Forelimb muscle (tissue), 1 donor: ENCODE measurements around the gene TNFSF13B. TPM values are rescaled to one million over a fixed set of nuclear protein-coding genes. Genes with fewer than 3 reads are reported as not detected.
A peak's percentile ranks its signal among the peaks of the same experiment; 100 is the strongest.

Experiments used
- DNase-seq: peaks from one replicate; pipeline ENCODE4 v3.0.0-alpha.2; 2013; ENCODE audit warnings: low read depth
- polyA plus RNA-seq: library from polyadenylated mRNA; unstranded; fragments of 120-200 nt; gene quantifications from one replicate; pipeline ENCODE4 v1.2.1, GENCODE V29; 2013; ENCODE audit not compliant: insufficient read length

The TNFSF13B gene
- polyA plus RNA-seq, 1 donor: 2.3 TPM

DNA sequence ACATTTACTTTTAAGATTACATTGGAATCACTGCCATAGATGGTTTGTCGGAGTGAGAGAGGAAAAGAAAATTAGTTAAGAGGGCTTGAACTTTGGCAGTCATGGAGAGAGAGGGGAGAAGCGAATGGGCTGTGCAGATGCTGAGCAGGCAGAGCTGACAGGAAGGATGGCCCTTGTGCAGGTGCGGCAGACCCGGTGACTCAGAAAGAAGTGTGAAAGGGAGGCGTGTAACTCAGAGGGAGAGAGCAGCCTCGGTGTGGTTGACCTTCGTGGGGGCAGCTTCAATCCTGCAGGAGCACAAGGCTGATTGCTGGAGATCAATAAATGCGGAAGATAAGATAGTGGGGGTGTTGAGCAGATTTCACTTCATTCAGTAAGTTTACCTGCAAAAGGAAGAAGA lies 76.9 kb downstream of the TNFSF13B start:
- no peak for DNase-seq

DNA sequence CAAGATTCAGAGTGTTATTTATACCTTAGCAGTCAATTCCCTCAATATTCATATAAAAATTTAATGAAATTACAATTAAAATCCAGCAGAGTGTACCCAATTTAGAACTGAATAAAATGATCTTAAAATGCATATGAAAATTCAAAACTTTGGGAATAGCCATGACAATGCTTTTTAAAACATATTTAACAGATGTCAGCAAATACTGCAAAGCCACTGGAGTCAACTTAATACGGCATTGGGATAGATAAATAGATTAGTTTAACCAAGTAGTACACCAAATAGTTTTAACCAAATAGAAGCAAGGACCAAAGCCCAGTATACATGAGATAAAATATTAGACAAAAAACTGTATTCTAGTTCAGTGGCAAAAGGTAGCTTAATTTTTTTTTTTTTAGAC lies 79.8 kb downstream of the TNFSF13B start:
- DNase-seq: no peak

DNA sequence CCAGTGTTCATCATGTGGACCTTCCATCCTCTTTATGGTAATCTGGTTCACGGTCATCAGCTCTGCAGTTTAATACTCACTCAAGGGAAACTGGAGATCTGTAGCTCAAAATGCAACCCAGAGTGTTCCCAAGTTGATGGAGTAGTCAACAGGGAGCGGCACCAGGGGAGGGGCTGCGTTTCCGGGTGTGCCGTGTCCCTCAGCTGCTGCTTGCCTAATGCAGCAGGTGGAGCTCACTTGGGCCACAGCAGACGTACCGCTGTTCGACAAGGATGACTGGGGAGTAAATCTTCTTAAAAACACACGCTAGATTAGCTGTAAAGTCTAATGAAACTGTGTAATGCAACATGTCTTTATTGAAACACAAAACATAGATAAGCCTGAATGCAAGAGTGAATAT lies 81.1 kb downstream of the TNFSF13B start:
- no peak for DNase-seq

DNA sequence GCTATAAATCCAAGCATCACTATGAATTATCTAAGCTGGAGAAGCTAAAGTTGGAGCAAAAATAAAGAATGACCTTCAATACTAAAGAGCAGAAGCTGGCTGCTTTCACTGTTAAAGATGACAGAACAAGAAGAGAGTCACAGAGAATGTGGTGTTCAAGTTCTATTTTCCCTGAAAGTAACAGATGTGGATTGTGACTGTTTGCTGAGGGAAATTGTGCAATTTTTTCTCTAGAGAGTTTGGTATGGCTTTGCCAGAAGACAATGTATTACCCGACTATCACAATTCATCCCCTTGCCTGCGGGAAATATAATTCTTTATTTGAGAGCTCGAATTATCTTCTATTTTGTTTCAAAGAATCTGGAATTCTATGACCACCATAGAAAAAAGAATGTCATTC lies 83.1 kb downstream of the TNFSF13B start:
- peak; percentile 54 for DNase-seq

DNA sequence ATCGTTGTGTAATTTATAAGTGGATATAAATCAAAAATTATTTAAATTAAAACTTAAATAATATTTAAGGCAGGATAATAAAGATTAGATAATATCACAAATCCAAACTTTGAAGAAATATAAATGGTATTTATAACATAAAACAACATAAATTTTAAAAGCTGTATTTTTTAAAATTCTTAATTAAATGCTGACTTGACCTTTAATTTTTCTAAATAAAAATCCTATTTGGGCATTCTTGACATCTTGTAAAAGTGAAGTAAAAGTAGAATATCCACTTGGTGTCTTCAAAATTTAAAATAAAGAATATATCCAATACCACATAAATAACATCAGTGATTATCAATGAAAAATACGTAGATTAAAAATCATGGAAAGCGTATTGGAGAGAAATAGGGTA lies 87.7 kb downstream of the TNFSF13B start:
- no peak for DNase-seq

Other genes starting within 250 kb of the TNFSF13B start
- gene LIG4, start 54.2 kb upstream of the TNFSF13B start, polyA plus RNA-seq: 12.0 TPM
- gene ABHD13, start 51.3 kb upstream of the TNFSF13B start, polyA plus RNA-seq: 9.2 TPM